SU-DHL-6 (cell line): ENCODE measurements around the gene RAB3IP.

ENCODE experiments used
- H2AFZ ChIP-seq: fragments of 200-600 bp; sonication (generic); 2 replicates; pipeline ENCODE4 v1.6.1; 2014; ENCODE audit warnings: low read depth, mild to moderate bottlenecking, moderate library complexity, mixed read lengths, antibody characterized with exemption, low read length; ENCODE audit not compliant: severe bottlenecking
- H3F3A ChIP-seq: fragments of 200-600 bp; shearing (Covaris generic); 2 replicates; pipeline ENCODE4 v1.6.0; 2016; ENCODE audit warnings: antibody characterized with exemption, mild to moderate bottlenecking; ENCODE audit not compliant: insufficient read depth
- H3K27ac ChIP-seq: fragments of 200-600 bp; sonication (generic); 2 replicates; pipeline ENCODE4 v1.5.1; 2016; ENCODE audit warnings: low read depth, mild to moderate bottlenecking, low read length, moderate library complexity, mixed read lengths
- H3K27me3 ChIP-seq: fragments of 200-600 bp; sonication (generic), shearing (Covaris generic); 2 replicates; pipeline ENCODE4 v1.6.0; 2014; ENCODE audit warnings: mild to moderate bottlenecking, low read length
- H3K36me3 ChIP-seq: fragments of 200-600 bp; sonication (generic); 2 replicates; pipeline ENCODE4 v1.6.1; 2014; ENCODE audit warnings: mild to moderate bottlenecking, low read length, mixed read lengths
- H3K4me2 ChIP-seq: fragments of 300-600, 200-600 bp; shearing (Covaris generic), sonication (generic); 2 replicates; pipeline ENCODE4 v1.6.0; 2014; ENCODE audit warnings: low read length, low read depth, mild to moderate bottlenecking; ENCODE audit not compliant: poor library complexity, severe bottlenecking
- H3K4me3 ChIP-seq: fragments of 200-600 bp; sonication (generic); 2 replicates; pipeline ENCODE4 v1.5.1; 2014; ENCODE audit warnings: antibody characterized with exemption, low read length, mild to moderate bottlenecking, mixed read lengths; ENCODE audit not compliant: insufficient read depth, poor library complexity, severe bottlenecking
- H3K79me2 ChIP-seq: fragments of 200-600 bp; sonication (generic); 2 replicates; pipeline ENCODE4 v1.6.1; 2014; ENCODE audit warnings: mild to moderate bottlenecking, low read length, moderate library complexity; ENCODE audit not compliant: insufficient read depth
- H3K9ac ChIP-seq: fragments of 200-600 bp; sonication (generic); 2 replicates; pipeline ENCODE4 v1.7.0; 2014; ENCODE audit warnings: mild to moderate bottlenecking, low read length
- H3K9me2 ChIP-seq: fragments of 200-600 bp; sonication (generic); replicated peaks from 2 replicates; pipeline ENCODE4 v1.6.1; 2014; ENCODE audit warnings: low read length; ENCODE audit not compliant: insufficient read depth
- H3K9me3 ChIP-seq: fragments of 200-600 bp; sonication (generic); 2 replicates; pipeline ENCODE4 v1.6.1; 2014; ENCODE audit warnings: low read length, mixed read lengths; ENCODE audit not compliant: insufficient read depth
- H4K20me1 ChIP-seq: fragments of 200-600 bp; sonication (generic); 2 replicates; pipeline ENCODE4 v1.6.1; 2014; ENCODE audit warnings: low read depth, mild to moderate bottlenecking, antibody characterized with exemption, low read length, moderate library complexity, mixed read lengths
- EZH2phosphoT487 ChIP-seq: fragments of 200-600 bp; sonication (generic), shearing (Covaris generic); conservative IDR thresholded peaks from 2 replicates; pipeline ENCODE4 v1.6.1; 2018; ENCODE audit warnings: mild to moderate bottlenecking, antibody characterized with exemption, low read length, moderate library complexity, mixed read lengths
- TF ChIP-seq, protein P1 (sequence below): fragments of 200-600 bp; sonication (generic); IDR thresholded peaks from one replicate; pipeline ENCODE4 v1.5.1; 2017; ENCODE audit warnings: antibody characterized with exemption, mild to moderate bottlenecking, low read length, moderate library complexity; ENCODE audit not compliant: insufficient read depth, poor library complexity, severe bottlenecking

Gene RAB3IP

DNA sequence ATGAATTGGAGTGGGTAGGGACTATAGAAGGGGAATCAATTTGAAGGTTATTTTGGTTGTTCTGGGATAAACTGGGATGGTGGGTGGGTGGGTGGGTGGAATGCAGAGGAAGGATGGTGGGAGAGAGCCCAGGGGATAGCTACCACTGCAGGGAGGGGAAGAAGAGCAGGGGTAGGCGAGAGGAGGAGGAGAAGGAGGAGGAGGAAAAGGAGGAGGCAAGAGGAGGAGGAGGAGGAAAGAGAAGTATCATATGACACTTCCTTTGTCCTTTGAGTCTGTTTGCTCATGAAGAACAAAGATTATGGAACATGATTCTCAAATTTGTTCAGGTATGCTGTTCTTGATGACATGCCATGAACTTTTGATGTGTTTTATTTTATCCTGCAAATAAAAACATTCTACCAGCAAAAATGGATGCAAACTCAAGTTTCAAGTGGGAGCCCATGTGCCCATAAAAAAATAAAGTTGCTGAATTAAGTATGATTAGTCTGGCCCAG is 35.5 kb upstream of the RAB3IP start:
- Histone ChIP-seq H3K9me2 (no peaks in the 10 kb centered on the region), H3K27me3 (no peaks in the 10 kb centered on the region), H3F3A (no peaks in the 10 kb centered on the region), H3K27ac (no peak overlapping the region), H2AFZ (no peak overlapping the region), H3K9me3 (no peaks in the 10 kb centered on the region), H4K20me1 (no peaks in the 10 kb centered on the region), H3K36me3 (no peaks in the 10 kb centered on the region), H3K9ac (no peak overlapping the region), H3K79me2 (no peaks in the 10 kb centered on the region), H3K4me3 (no peak overlapping the region), H3K4me2 (no peak overlapping the region)
- TF ChIP-seq EZH2phosphoT487, result no peak
- TF ChIP-seq, protein P1, sequence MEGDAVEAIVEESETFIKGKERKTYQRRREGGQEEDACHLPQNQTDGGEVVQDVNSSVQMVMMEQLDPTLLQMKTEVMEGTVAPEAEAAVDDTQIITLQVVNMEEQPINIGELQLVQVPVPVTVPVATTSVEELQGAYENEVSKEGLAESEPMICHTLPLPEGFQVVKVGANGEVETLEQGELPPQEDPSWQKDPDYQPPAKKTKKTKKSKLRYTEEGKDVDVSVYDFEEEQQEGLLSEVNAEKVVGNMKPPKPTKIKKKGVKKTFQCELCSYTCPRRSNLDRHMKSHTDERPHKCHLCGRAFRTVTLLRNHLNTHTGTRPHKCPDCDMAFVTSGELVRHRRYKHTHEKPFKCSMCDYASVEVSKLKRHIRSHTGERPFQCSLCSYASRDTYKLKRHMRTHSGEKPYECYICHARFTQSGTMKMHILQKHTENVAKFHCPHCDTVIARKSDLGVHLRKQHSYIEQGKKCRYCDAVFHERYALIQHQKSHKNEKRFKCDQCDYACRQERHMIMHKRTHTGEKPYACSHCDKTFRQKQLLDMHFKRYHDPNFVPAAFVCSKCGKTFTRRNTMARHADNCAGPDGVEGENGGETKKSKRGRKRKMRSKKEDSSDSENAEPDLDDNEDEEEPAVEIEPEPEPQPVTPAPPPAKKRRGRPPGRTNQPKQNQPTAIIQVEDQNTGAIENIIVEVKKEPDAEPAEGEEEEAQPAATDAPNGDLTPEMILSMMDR, result no peak

DNA sequence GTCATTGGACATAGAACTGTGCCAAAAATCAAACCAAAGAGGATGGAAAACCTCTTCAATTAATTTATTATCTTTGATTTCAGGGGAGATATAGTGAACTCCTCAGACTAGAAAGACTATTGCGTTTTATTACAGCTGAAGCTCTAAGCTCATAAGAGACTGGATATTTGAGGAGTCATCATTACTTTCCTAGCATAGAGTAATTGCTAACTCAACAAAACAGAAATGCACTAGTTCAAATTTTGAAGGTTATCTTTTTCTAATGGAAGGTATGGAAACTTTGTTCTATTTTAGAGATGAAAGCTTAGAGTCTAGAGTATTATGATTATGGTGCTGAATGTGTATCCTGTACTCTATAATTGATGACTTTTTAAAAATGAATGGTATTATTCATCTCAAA is 34.3 kb upstream of the RAB3IP start:
- no peaks in the 10 kb centered on the region for H3K27me3 ChIP-seq
- no peak overlapping the region for H3K9ac ChIP-seq
- H3K4me3 ChIP-seq, result no peak overlapping the region
- H3K4me2 ChIP-seq, result no peak overlapping the region
- H2AFZ ChIP-seq, result no peak overlapping the region
- no peaks in the 10 kb centered on the region for H4K20me1 ChIP-seq
- no peaks in the 10 kb centered on the region for H3K9me3 ChIP-seq
- H3K79me2 ChIP-seq, result no peaks in the 10 kb centered on the region
- TF ChIP-seq EZH2phosphoT487, result no peak
- TF ChIP-seq, protein P1, result no peak
- no peak overlapping the region for H3K27ac ChIP-seq
- H3K36me3 ChIP-seq, result no peaks in the 10 kb centered on the region
- no peaks in the 10 kb centered on the region for H3F3A ChIP-seq
- no peaks in the 10 kb centered on the region for H3K9me2 ChIP-seq

DNA sequence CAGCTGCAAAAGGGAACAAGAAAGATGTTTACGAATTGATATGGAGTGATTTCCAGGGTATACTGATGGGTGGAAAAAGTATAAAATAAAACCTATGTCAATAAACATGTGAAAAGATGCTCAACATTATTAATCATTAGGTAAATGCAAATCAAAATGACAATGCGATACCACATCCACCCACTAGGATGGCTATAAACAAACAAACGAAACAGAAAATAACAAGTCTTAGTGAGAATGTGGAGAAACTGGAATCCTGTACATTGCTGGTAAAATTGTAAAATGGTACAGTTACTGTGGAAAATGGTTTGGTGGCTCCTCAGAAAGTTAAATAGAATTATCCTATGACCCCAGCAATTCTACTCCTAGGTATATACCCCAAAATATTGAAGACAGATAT is 30.0 kb upstream of the RAB3IP start:
- H3K9me2 ChIP-seq, result no peaks in the 10 kb centered on the region
- H3K4me2 ChIP-seq, result no peak overlapping the region
- H3K4me3 ChIP-seq, result no peak overlapping the region

More for the DNA sequence above, 30.0 kb upstream of the RAB3IP start:
- Histone ChIP-seq H3K79me2 (no peaks in the 10 kb centered on the region), H3K36me3 (no peaks in the 10 kb centered on the region), H3F3A (no peaks in the 10 kb centered on the region), H2AFZ (no peak overlapping the region), H3K9ac (no peak overlapping the region), H3K27ac (no peak overlapping the region), H3K9me3 (no peaks in the 10 kb centered on the region), H3K27me3 (no peaks in the 10 kb centered on the region), H4K20me1 (no peaks in the 10 kb centered on the region)
- TF ChIP-seq, protein P1, result no peak
- no peak for TF ChIP-seq EZH2phosphoT487
